HG02973 (cell line): ENCODE data around the gene DIPK1B.
"Not testable (repeated sequence)": the region's sequence is repeated elsewhere in the genome, so short reads cannot be mapped to it uniquely, and the experiment has no call there.

ENCODE experiments used
- ATAC-seq: cut with Tn5 transposase; IDR thresholded peaks from one replicate; pipeline ENCODE4 v1.9.1; 2021; ENCODE audit warnings: moderate library complexity; ENCODE audit not compliant: unreplicated experiment

Gene DIPK1B

GRCh38 chr9:136762915-136763648, 50.7 kb downstream of the DIPK1B start:
- ATAC-seq: no peak

- no peak for ATAC-seq
Measured at GRCh38 chr9:136763649-136764035, 51.3 kb downstream of the DIPK1B start.

- no peak for ATAC-seq
Measured at GRCh38 chr9:136764301-136764891, 52.0 kb downstream of the DIPK1B start, which contains the start of gene LCN15. LCN15 (minus strand) TSS chr9:136764518; CDS start chr9:136764488, 30 bp downstream.

GRCh38 chr9:136765041-136765440, 52.7 kb downstream of the DIPK1B start:
- ATAC-seq: no peak

- not testable (repeated sequence) for ATAC-seq
Measured at GRCh38 chr9:136765745-136766409, 53.5 kb downstream of the DIPK1B start.

- ATAC-seq: not testable (repeated sequence)
Measured at GRCh38 chr9:136766410-136767120, 54.2 kb downstream of the DIPK1B start.

- no peak for ATAC-seq
Measured at GRCh38 chr9:136769710-136770191, 57.4 kb downstream of the DIPK1B start.

GRCh38 chr9:136771907-136772415, 59.6 kb downstream of the DIPK1B start:
- ATAC-seq: no peak

- no peak for ATAC-seq
Measured at GRCh38 chr9:136773386-136774044, 61.1 kb downstream of the DIPK1B start.
